ENCODE results near the gene FHOD3. TPM values are rescaled to one million over a fixed set of nuclear protein-coding genes. Genes with fewer than 3 reads are reported as not detected.

Gene FHOD3
- total and polyA plus RNA-seq, 2 of the 4 experiments (the other 2 are of a cell fraction), result 14.6 to 16.0 TPM

- Histone ChIP-seq H3K56ac (ENCODE audit: extremely low read depth, insufficient read depth, low read length) (no peak overlapping the region), H3K79me1 (ENCODE audit: low read depth in 1 of 2, low read length in 2 of 2) (peaks cover 0 to 7% of the 10 kb centered on the region in 2 experiments; a peak in 1 of 4 replicates), H3K9ac (ENCODE audit: low read depth, low read length) (no peak overlapping the region), H3K4ac (ENCODE audit: low read depth, low read length) (no peak overlapping the region), H2BK20ac (ENCODE audit: low read depth, low read length) (no peak overlapping the region), H3K9me3 (ENCODE audit: control insufficient read depth, insufficient read depth, low read length) (no peaks in the 10 kb centered on the region), H2BK120ac (ENCODE audit: low read depth, low read length) (no peak overlapping the region), H4K5ac (ENCODE audit: low read depth, low read length) (no peak overlapping the region), H3K4me2 (ENCODE audit: low read depth, low read length) (no peak overlapping the region), H3K36me3 (ENCODE audit: control insufficient read depth, insufficient read depth, low read length) (no peaks in the 10 kb centered on the region), H2AK9ac (replicated peaks; ENCODE audit: low read depth, low read length, poor library complexity) (no peak overlapping the region), H3K18ac (ENCODE audit: low read depth, low read length) (no peak overlapping the region), H3K27me3 (ENCODE audit: control insufficient read depth, insufficient read depth, low read length) (no peaks in the 10 kb centered on the region), H3K9me1 (ENCODE audit: insufficient read depth, low read length) (no peaks in the 10 kb centered on the region), H2BK15ac (ENCODE audit: low read depth, low read length) (no peak overlapping the region), H3K23ac (ENCODE audit: low read depth, low read length) (no peak overlapping the region), H2BK5ac (ENCODE audit: low read depth, low read length, poor library complexity, severe bottlenecking) (no peak overlapping the region), H3K27ac (ENCODE audit: insufficient read depth, low read length) (no peak overlapping the region), H4K8ac (ENCODE audit: low read depth in 2 of 2, low read length in 2 of 2) (no peak overlapping the region), H3K4me3 (ENCODE audit: insufficient read depth, low read depth, low read length) (no peak overlapping the region), H3K14ac (replicated peaks; ENCODE audit: low read depth, low read length) (no peak overlapping the region), H2AK5ac (ENCODE audit: low read depth, low read length) (no peak overlapping the region), H4K91ac (ENCODE audit: insufficient read depth, low read depth, low read length) (no peak overlapping the region), H4K20me1 (ENCODE audit: insufficient read depth, low read length) (no peaks in the 10 kb centered on the region), H3K4me1 (ENCODE audit: control insufficient read depth, insufficient read depth, low read length) (peaks cover 12% of the 10 kb centered on the region), H2AFZ (replicated peaks; ENCODE audit: low read length, poor library complexity) (no peak overlapping the region)
- TF ChIP-seq ELK1 (IDR thresholded peaks at IDR 0.05; ENCODE audit: borderline replicate concordance, low read depth, low read length) (no peak), RFX5 (IDR thresholded peaks at IDR 0.05; ENCODE audit: low read depth, low read length) (no peak), CHD1 (IDR thresholded peaks at IDR 0.05; ENCODE audit: low read depth, low read length) (no peak), SMC3 (IDR thresholded peaks at IDR 0.05; ENCODE audit: low read depth, low read length) (no peak), CTCF (conservative IDR thresholded peaks at IDR 0.05; ENCODE audit: low read depth, low read length) (no peak), FOS (IDR thresholded peaks at IDR 0.05; ENCODE audit: low read depth, low read length) (no peak), CEBPB (IDR thresholded peaks at IDR 0.05; ENCODE audit: low read depth, low read length) (no peak), RAD21 (IDR thresholded peaks at IDR 0.05; ENCODE audit: low read length) (no peak), NFE2L2 (IDR thresholded peaks at IDR 0.05; ENCODE audit: low read depth, low read length) (no peak), MAFK (IDR thresholded peaks at IDR 0.05; ENCODE audit: low read depth, low read length) (no peak), MAZ (IDR thresholded peaks at IDR 0.05; ENCODE audit: borderline replicate concordance, low read depth, low read length) (no peak), USF2 (IDR thresholded peaks at IDR 0.05; ENCODE audit: low read depth, low read length) (no peak), MXI1 (IDR thresholded peaks at IDR 0.05; ENCODE audit: borderline replicate concordance, low read depth, low read length) (no peak), RCOR1 (IDR thresholded peaks at IDR 0.05; ENCODE audit: insufficient replicate concordance, low read length) (no peak), BHLHE40 (IDR thresholded peaks at IDR 0.05; ENCODE audit: low read depth, low read length) (no peak)
- CTCF ChIA-PET, result no interaction called here
- in situ Hi-C loops (cut with MboI; ENCODE audit: low sequenced_read_pairs) (no loop called here), intact Hi-C loops (cut with micrococcal nuclease) (loop anchor here (10.0 kb wide), 1 partner anchor 339 kb away; no protein-coding TSS in a partner anchor), dilution Hi-C loops (cut with HindIII; ENCODE audit: low sequenced_read_pairs, unreplicated experiment) (no loop called here)
- POLR2A ChIA-PET (ENCODE audit: unreplicated experiment), result no interaction called here
- WGBS, 2 experiments (ENCODE audit: extremely low coverage in 2 of 2, insufficient read length in 1 of 2), result no CpG with 5 or more reads among the region's 2 CpGs
- ATAC-seq (ENCODE audit: low read depth) (no peak), DNase-seq (no peak)
- no TSS peak for BruUV-seq (replicated peaks)
Measured at GRCh38 chr18:36415625-36416024, 118.1 kb downstream of the FHOD3 start.

Data from IMR-90 (cell line).